CD4-positive, alpha-beta T cell treated with Interleukin-6 for 4 hours (primary cell): ENCODE data around the gene ALDH5A1.
A peak's percentile ranks its signal among the peaks of the same experiment; 100 is the strongest.

Experiments
- DNase-seq: peaks from one replicate; pipeline ENCODE4 v3.0.0-alpha.2; 2020; ENCODE audit warnings: mixed read lengths

The ALDH5A1 gene

GRCh38 chr6:24576447-24576846, 81.7 kb downstream of the ALDH5A1 start:
- no peak for DNase-seq

- DNase-seq = peak; percentile 84
Observed at GRCh38 chr6:24581084-24581669, 86.4 kb downstream of the ALDH5A1 start.

- DNase-seq = peak; percentile 83
Observed at GRCh38 chr6:24583463-24584381, 89.0 kb downstream of the ALDH5A1 start.

- no peak for DNase-seq
Observed at GRCh38 chr6:24584382-24584720, 89.6 kb downstream of the ALDH5A1 start.
